ENCODE data around the gene HERC5.
A peak's percentile ranks its signal among the peaks of the same experiment; 100 is the strongest.
"Not testable (repeated sequence)": the region's sequence is repeated elsewhere in the genome, so short reads cannot be mapped to it uniquely, and the experiment has no call there.

HERC5 gene

DNA sequence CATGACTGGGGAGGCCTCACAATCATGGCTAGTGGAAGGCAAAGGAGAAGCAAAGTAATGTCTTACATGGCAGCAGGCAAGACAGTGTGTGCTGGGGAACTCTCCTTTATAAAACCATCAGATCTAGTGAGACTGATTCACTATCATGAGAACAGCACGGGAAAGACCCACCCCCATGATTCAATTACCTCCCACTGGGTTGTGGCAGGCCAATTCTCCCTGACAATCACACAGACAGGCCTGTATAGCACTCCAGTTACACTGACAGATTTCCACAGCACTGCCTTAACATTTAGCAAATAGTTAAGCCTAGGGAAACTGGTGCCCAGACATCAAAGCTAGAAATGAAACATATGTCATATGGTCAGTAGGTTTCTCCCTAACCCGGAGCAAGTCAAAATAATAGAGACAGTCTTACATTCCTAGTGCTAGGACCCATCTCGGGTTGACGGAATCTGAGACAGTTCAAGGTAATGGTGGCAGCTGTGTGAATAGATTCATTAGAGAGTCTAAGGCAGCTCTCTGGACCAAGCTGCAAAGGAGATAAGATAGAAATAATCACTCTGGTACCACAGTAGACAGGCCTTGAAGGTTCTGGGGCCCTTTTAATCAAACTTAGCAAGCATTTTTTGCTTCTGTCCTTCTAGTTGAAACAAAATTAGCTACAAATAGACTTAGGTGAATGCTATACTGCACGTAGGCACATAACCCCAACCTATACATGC lies 9.4 kb upstream of the HERC5 start:
- no peak for DNase-seq (ENCODE audit: low read depth in 2 of 3, low spot score in 2 of 3)

DNA sequence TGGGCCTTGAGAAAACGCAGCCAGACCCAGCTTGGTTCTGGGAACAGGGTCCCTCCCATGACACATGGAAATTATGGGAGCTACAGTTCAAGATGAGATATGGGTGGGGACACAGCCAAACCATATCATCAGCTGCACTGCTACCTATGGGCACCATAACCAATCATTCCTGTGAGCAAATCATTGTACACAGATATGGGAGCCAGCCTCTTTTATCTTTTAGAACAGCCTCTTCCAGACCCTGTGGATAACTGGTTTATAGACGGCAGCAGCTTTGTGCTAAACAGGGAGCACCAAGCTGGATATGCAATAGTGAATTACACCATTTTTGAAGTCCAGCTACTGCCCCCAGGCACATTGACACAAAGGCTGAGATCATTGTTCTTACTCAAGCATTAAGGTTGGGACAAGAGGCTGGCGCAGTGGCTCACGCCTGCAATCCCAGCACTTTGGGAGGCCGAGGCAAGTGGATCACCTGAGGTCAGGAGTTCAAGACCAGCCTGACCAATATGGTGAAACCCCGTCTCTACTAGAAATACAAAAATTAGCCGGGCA lies 8.6 kb upstream of the HERC5 start:
- not testable (repeated sequence) for DNase-seq (ENCODE audit: low read depth in 2 of 3, low spot score in 2 of 3)

GRCh38 chr4:88448889-88449288 lies 8.0 kb upstream of the HERC5 start:
- no peak for DNase-seq (ENCODE audit: low read depth in 2 of 3, low spot score in 2 of 3)

DNA sequence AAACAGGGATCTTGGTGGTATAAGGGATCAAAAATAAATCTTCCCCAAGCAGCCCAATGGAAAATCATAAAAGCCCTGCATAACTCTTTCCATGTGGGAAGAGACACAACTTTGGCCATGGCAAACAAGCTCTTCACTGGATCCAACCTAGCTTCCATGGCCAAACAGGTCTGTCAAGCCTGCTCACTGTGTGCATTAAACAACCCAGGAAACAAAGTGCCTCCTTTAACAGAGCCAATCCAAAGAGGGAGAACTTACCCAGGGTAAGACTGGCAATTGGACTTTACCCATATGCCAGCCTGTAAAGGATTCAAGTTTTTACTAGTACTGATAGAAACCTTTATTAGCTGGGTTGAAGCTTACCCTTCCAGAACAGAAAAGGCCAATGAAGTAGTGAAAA lies 7.6 kb upstream of the HERC5 start:
- DNase-seq (ENCODE audit: low read depth in 2 of 3, low spot score in 2 of 3), result no peak

GRCh38 chr4:88451205-88451604 lies 5.7 kb upstream of the HERC5 start:
- DNase-seq (ENCODE audit: low read depth in 2 of 3, low spot score in 2 of 3), result no peak

DNA sequence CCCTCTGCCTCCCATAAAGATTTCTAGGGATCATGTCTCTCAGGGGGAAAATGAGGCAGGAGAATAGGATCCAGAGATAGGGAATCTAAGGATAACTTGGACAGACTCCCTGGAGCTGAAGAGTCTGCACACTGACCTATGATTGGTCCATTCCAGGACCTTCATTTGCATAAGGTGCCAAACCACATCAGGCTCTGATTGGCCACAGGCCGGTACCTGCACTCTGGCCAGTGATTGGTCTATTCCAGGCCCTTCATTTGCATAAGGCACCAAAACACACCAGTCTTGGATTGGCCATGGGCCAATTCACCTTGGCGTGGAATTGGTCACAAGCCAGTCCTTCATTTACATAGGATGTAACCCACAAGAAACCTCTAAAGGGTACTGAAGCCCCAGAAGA lies 4.0 kb upstream of the HERC5 start:
- DNase-seq (ENCODE audit: low read depth in 2 of 3, low spot score in 2 of 3), result no peak

DNA sequence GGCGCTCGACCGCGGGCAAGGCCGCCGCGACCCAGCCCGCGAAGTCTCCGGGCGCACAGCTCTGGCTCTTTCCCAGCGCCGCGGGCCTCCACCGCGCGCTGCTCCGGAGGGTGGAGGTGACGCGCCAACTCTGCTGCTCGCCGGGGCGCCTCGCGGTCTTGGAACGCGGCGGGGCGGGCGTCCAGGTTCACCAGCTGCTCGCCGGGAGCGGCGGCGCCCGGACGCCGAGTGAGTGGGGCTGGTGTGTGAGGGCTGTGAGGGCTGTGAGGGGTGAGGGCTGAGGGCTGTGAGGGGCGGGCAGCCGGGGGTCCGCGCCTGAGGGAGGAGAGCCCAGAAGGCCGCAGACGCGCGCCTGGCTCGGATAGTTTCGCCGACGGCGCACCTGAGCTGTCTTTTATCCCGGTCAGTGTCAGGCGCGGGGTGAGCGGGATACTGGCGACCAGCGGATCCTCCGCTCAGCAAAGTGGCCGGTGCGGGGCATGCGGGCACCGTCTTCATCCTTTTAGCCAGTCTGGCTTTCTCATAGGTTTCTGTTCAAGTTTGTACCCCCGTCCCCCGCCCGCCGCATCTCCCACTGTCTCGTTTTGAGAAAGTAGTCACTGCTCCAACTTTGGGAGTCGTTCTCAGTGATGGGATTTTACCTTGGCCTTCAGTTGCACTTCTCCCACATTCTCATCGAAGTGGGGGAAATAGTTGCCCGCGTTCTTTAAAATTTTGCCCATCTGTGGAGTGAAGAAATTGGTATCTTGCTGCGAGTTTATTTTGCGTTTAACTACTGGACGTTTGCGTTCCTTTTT lies 586 bp downstream of the HERC5 start:
- DNase-seq (ENCODE audit: low read depth in 2 of 3, low spot score in 2 of 3), result peak; percentile 17 to 21 (median 18)

GRCh38 chr4:88458104-88458740 lies 1.3 kb downstream of the HERC5 start:
- DNase-seq (ENCODE audit: low read depth in 2 of 3, low spot score in 2 of 3), result no peak

DNA sequence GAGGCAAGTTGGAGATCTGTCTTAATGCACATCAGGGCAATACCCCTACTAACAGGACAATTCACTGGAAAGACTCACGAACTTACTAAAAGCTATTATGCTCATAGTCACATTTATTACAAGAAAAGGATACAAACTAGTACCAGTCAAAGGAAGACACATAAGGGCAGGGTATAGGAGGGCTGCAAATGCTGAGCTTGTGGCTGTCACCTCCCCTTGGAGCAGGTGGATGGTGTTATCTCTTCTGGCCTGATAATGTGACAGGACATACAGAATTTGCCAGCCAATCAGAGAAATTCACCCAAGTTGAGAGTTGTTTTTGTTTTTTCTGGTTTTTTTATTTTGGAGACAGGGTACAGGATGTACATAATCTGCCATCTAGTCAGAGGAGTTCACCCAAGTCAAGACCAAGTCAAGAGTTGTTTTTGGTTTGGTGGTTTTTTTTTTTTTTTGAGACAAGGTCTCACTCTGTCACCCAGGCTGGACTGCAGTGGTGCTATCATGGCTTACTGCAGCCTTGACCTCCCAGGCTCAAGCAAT lies 8.8 kb downstream of the HERC5 start:
- no peak for DNase-seq (ENCODE audit: low read depth in 2 of 3, low spot score in 2 of 3)

DNA sequence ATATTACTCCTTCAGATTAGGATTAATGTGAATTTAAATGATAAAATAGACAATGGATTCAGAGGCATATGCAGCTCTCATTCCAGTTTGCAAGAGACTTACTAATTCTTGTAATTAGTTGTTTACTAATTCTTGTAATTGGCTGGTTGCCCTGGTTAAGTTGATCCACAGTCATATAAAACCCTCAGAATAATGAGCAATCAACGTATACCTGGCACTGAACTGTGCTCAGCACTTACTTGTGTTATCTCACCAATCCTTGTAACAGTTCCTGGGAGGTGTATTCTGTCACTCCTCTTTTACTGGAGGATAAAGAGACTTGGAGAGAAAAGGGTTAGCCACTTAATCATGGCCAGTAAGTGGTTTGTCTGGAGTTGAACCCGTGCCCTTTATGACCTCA lies 10.5 kb downstream of the HERC5 start:
- DNase-seq (ENCODE audit: low read depth in 2 of 3, low spot score in 2 of 3), result no peak

DNA sequence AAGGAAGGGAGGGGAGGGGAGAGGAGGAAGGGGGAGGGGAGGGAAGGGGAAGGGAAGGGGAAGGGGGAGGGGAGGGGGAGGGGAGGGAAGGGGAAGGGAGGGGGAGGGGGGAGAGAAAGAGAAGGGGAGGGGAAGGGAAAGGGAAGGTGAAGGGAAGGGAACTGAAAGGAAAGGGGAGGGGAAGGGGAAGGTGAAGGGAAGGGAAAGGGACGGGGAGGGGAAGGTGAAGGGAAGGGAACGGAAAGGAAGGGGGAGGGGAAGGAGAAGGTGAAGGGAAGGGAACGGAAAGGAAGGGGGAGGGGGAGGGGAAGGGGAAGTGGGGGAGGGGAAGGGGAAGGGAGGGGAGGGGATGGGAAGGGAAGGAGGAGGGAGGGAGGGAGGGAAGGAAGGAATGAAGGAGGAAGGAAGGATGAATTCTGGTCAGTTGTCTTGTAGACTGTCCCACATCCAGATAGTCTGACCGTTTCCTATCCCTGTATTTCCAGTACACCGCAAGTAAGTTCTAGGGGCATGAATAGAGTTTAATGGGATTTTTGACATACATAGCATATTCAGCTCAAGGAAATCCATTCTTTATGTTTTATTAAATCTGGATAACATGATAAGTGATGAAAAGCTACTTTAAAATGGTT lies 20.4 kb downstream of the HERC5 start:
- DNase-seq (ENCODE audit: low read depth in 2 of 3, low spot score in 2 of 3), result no peak

DNA sequence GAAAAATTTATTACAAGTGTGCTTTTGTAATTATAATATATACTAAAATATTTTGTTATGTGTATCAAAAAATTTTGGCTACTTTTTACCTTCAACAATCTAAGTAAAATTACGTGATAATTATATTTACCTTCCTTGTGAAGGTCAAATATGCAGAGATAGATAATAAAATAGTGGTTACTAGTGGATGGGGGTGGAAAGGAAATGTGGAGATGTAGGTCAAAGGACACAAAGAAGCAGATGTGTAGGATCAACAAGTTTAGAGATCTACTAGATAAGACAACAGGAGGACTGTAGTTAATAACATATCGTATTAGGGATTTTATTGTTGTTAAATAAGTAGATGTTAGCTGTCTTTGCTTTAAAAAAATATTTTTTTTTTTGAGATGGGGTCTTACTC lies 21.3 kb downstream of the HERC5 start:
- DNase-seq (ENCODE audit: low read depth in 2 of 3, low spot score in 2 of 3), result no peak

GRCh38 chr4:88481537-88481936 lies 24.6 kb downstream of the HERC5 start:
- no peak for DNase-seq (ENCODE audit: low read depth in 2 of 3, low spot score in 2 of 3)

DNA sequence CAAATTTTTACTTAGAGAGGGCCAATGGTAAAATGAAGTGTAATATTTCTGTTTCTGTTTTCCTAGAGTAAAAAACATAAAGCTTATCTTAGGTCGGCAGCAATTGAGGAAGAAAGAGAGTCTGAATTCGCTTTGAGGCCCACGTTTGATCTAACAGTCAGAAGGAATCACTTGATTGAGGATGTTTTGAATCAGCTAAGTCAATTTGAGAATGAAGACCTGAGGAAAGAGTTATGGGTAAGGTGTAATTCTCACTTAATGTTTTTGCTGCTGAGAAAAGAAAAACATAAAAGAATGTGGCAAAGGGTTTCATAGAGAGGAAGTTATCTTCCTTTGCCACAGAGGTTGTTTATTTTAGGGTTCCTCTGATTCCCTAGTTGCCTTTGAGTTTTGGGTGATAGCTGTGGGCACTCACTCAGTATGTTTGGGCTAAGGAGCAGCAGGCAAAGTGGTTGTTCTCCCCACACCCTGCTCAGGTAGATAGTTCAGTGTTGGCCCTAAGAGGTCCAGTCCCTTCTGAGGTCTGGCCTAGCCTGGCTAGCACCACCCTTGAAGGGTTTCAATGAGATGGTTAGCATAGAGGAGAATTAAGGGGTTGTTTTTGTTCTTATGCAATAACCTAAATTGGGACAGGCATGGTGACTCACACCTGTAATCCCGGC lies 32.3 kb downstream of the HERC5 start:
- no peak for DNase-seq (ENCODE audit: low read depth in 2 of 3, low spot score in 2 of 3)

DNA sequence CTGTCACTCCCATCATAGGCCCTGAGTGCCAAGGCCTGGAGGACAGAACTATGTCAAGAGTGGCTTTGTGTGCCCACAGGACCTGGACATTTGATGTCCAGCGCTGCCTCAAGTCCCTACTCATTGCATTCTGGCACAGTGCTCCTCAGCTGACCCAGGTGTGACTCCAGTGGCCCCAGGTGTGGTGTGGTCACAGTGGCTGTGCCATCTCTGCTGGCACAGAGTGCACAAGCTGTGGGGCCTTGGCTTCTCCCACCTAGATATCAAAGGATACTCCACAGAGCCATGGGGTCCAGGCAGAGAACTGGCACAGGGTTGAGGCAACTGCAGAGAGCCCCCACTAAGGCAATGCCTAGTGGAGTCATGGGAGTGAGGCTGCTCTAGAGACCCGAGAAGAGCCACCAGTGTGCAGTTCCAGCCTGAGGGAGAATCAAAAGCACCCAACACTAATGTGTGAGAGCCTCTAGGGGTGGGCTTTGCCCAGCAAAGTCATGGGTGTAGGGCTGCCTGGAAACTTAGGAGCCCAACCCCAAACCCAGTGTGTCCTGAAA lies 41.0 kb downstream of the HERC5 start:
- no peak for DNase-seq (ENCODE audit: low read depth in 2 of 3, low spot score in 2 of 3)

- DNase-seq (ENCODE audit: low read depth in 2 of 3, low spot score in 2 of 3), result no peak
Measured at GRCh38 chr4:88503344-88503743, 46.4 kb downstream of the HERC5 start.

DNA sequence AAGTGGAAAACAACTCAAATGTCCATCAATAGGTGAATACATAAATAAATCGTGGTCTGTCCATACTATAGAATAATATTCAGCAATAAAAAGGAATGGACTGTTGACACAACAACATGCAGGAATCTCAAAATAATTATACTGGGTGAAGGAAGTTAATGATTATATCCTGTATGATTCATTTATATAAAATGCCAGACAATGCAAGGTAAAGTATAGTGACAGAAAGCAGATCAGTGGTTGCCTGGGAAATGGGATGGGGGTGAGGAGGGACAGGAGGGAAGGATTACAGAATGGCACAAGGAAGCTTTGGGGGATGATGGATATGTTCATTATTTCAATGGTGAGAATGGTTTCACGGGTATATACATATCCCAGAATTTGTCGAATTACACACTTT lies 54.3 kb downstream of the HERC5 start:
- no peak for DNase-seq (ENCODE audit: low read depth in 2 of 3, low spot score in 2 of 3)

- no peak for DNase-seq (ENCODE audit: low read depth in 2 of 3, low spot score in 2 of 3)
Measured at GRCh38 chr4:88514557-88515511, 57.9 kb downstream of the HERC5 start.

DNA sequence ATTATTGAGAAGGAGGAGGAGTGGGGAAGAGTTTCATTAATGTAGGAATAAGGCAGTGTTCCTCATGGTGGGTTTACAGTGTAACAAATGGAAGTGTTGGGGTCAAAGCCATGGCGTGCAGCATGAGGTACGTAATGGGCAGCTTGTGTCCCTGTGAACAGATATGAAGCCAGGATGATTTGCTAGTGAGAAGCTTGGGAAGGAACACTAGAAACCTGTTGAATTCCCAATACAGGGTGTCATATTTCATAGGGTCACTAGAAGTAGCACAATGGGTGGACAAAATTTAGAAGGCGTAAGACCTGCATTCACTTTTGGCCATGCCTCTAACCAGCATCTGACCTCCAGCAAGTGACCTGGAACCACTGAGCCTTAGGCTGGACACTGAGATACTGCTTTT lies 59.8 kb downstream of the HERC5 start:
- no peak for DNase-seq (ENCODE audit: low read depth in 2 of 3, low spot score in 2 of 3)

Measured in activated CD8-positive, alpha-beta memory T cell treated with anti-CD3 and anti-CD28 coated beads for 48 hours (primary cell).